Ishikawa (cell line): Measurements from ENCODE around the gene SYT7.
A peak's percentile ranks its signal among the peaks of the same experiment; 100 is the strongest.

Experiments
- CEBPB ChIP-seq: IDR thresholded peaks from 2 replicates; pipeline ENCODE4 v1.6.1; 2012
- CREB1 ChIP-seq: IDR thresholded peaks from 2 replicates; pipeline ENCODE4 v1.6.1; 2012; ENCODE audit warnings: low read depth
- EGR1 ChIP-seq: IDR thresholded peaks from 2 replicates; pipeline ENCODE4 v1.6.1; 2012
- EP300 ChIP-seq: IDR thresholded peaks from 2 replicates; pipeline ENCODE4 v1.6.1; 2012; ENCODE audit warnings: borderline replicate concordance
- FOXM1 ChIP-seq: IDR thresholded peaks from 2 replicates; pipeline ENCODE4 v1.6.1; 2012; ENCODE audit warnings: low read depth, borderline replicate concordance
- NFIC ChIP-seq: IDR thresholded peaks from 2 replicates; pipeline ENCODE4 v1.6.1; 2012
- RAD21 ChIP-seq: IDR thresholded peaks from 2 replicates; pipeline ENCODE4 v1.6.1; 2012; ENCODE audit warnings: low read depth
- TAF1 ChIP-seq: IDR thresholded peaks from 2 replicates; pipeline ENCODE4 v1.6.1; 2012; ENCODE audit warnings: low read depth, mild to moderate bottlenecking
- TCF12 ChIP-seq: IDR thresholded peaks from 2 replicates; pipeline ENCODE4 v1.6.1; 2012; ENCODE audit warnings: low read depth
- TEAD4 ChIP-seq: IDR thresholded peaks from 2 replicates; pipeline ENCODE4 v1.6.1; 2012
- YY1 ChIP-seq: IDR thresholded peaks from 2 replicates; pipeline ENCODE4 v1.6.1; 2012; ENCODE audit warnings: low read depth
- ZBTB7A ChIP-seq: IDR thresholded peaks from 2 replicates; pipeline ENCODE4 v1.6.1; 2012; ENCODE audit warnings: low read depth
- TF ChIP-seq, protein P1 (sequence below): IDR thresholded peaks from 2 replicates; pipeline ENCODE4 v1.6.1; 2012
- TF ChIP-seq, protein P2 (sequence below): IDR thresholded peaks from 2 replicates; pipeline ENCODE4 v1.6.1; 2012
- TF ChIP-seq, protein P3 (sequence below): IDR thresholded peaks from 2 replicates; pipeline ENCODE4 v1.6.1; 2012; ENCODE audit warnings: low read depth, mild to moderate bottlenecking

SYT7 gene

DNA sequence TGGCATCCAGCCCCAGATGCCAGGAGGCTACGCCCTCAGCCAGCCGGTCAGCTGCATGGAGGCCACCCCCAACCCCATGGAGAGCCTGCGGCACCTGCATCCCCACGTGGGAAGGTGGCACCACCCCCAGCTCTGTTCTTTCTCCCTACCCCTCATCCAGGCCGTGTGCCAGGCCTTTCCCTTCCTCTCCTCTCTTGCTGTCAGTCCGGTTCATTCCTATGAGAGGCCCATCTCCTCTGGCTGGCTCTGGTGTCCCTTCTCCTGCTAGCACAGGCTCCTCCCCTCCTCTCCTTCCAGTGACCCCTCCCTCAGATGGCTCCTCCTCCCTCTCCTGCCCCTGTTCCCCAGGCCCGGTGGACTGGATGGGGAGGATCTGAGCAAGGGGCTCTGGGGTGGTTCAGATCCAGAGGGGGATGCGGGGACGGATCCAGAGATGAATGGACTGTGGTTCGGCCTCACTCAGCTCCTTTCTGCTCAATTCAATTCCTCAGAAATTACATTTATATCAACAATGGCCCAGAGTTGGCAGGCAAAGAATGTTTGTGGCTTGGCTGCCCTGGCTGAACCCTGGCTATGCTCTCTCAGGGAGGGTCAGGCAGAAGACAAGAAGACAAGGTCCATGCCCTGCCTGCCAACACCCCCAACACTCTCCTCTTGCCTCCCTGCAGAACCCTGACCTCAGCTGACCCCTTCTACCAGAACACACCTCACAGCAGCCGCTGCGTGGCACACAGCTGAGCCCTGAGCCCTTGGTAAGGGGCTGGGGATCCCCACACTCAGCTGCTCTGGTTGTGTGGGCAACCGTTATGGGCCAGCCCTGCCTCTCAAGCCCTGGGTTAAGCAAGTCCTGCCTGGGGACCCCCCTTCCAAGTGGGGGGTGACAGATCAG is 90.8 kb downstream of the SYT7 start:
- TF ChIP-seq, protein P1, sequence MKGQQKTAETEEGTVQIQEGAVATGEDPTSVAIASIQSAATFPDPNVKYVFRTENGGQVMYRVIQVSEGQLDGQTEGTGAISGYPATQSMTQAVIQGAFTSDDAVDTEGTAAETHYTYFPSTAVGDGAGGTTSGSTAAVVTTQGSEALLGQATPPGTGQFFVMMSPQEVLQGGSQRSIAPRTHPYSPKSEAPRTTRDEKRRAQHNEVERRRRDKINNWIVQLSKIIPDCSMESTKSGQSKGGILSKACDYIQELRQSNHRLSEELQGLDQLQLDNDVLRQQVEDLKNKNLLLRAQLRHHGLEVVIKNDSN, result no peak
- TF ChIP-seq CREB1 (no peak), TEAD4 (no peak), CEBPB (no peak), ZBTB7A (no peak), TCF12 (no peak), FOXM1 (no peak), NFIC (no peak), RAD21 (no peak), YY1 (no peak), TAF1 (no peak)

DNA sequence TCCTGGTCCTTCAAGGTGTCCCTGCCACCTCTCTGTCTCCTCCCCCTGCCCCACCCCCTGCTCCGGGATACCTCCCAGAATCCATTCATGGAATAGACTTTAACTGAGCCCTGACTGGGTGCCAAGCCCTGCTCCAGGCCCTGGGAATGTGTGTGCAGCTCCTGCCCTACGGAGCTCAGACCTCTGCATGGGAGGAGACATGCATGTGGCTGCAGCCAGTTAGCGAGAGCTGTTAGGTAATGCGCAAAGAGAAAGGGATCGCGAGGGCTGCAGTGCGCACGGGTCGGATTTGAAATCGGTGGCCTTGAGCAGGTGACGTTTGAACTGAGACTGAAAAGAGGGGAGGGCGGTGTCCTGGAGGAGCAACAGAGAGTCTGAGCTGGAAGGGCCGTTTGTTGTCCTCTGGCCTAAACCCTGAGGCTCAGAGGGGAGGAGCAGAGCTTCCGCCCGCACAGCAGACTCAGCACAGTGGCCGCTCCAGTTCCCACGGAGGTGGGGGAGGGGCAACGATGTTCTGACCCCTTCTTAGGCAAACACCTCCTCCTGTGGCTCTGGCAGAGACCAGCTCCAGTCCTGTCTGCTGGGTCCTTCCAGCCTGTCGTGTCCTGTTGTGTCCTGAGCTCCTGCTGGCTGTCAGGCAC is 92.1 kb downstream of the SYT7 start:
- peak; percentile 33 for TF ChIP-seq NFIC
- no peak for TF ChIP-seq TCF12
- TF ChIP-seq CEBPB, result no peak
- TF ChIP-seq, protein P2, sequence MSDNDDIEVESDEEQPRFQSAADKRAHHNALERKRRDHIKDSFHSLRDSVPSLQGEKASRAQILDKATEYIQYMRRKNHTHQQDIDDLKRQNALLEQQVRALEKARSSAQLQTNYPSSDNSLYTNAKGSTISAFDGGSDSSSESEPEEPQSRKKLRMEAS, result peak; percentile 65; the same call in 1 of the 2 replicates

DNA sequence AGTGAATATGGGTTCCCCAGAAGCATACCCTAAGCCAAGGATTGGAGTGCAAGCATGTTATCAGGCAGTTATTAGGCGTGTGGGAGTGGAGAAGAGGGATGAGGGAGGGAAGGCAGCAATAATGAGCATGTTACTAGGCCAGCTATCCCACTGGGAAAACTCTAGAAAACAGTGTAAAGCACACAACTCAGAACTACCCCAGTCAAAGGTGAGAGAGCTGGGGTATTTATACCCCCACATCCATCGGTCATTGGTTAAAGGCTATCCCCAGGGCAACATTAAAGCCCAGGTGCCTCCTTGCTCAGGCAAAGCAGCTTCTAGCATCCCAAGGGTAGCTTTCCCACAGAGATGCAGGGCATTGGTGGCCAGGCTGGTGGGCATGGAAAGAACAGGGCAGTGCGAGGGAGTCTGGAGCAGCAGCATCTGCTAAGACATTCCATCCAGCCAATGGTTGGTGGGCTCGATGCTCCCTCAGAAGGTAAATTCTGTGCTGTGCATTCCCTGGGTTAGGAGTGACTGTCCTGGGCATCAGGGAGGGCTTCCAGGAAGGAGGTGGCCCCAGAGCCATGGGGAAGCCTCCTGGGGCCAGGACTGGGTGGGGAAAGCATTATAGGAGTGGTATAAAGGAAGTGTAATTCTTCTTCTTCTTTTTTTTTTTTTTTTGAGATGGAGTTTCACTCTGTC is 93.4 kb downstream of the SYT7 start:
- TF ChIP-seq FOXM1 (no peak), YY1 (no peak)

DNA sequence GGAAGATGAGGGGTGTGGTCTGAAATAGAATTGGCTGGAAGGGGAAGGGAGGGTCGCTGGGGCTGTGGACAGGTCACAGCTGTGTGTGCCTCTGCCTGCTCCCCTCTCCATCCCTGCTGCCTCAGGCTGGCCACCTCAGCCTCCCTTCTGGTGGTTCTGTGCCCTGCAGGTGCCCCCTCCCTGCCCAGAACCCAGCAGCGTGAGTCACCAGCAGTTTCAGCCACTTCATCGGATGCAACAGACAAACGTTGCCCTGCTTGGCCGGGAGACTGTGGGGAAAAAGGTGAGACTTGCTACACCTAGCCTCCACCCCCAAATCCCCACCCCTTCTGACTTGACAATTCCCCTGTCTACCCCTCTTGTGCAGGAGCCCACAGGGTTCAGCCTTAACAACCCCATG is 94.1 kb downstream of the SYT7 start:
- no peak for TF ChIP-seq EGR1

DNA sequence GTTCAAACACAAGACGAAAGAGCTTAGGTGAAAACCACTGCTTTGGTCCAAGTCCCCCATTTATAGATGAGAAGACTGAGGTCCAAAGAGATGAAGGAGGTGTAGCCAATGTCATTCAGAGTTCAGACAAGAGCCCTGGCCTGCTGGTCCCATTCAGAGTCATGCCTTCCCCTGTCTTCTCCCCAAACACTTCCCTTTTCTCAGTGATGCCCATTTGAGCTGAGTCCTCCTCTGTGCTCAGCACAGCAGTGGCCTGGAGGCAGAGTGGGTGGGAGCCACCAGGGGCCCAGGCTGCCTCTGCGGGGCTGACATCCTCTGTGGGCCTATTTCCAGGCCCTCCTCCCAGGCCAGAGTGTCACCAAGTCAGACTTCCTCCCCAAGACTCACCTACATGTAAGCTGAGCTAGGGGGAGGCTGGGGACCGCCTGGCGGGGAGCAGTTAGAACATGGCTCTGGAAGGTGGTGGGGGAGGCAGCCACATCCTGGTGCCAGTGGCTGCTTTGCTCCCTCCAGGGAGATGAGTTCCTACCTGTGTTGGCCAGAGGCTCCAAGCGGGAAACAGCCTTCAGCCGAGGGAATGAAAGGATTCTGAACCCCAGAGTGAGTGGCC is 94.8 kb downstream of the SYT7 start:
- no peak for TF ChIP-seq RAD21
- TF ChIP-seq, protein P2, result no peak
- TF ChIP-seq CREB1, result no peak

DNA sequence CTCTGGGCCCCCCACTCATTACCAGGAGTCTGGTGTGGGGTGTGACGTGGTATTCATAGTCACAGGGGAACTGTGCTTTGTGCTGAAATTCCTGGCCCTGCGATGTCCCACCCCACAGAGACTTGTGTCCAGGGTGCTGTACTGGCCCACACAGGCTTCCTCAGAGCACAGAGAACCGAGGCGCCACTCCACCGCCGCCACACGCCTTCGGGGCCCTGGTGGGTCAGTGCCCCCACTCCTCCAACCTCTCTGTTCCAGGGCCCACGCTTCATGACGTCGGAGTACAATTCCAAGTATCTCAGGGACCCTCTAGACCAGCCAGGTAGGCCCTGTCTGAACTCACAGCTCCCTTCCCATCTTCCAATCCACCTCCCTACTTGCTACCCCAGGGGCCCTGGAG is 95.8 kb downstream of the SYT7 start:
- TF ChIP-seq, protein P2, result no peak
- TF ChIP-seq, protein P1, result no peak
- TF ChIP-seq NFIC (no peak), YY1 (no peak), TCF12 (no peak), RAD21 (no peak), CREB1 (no peak)

DNA sequence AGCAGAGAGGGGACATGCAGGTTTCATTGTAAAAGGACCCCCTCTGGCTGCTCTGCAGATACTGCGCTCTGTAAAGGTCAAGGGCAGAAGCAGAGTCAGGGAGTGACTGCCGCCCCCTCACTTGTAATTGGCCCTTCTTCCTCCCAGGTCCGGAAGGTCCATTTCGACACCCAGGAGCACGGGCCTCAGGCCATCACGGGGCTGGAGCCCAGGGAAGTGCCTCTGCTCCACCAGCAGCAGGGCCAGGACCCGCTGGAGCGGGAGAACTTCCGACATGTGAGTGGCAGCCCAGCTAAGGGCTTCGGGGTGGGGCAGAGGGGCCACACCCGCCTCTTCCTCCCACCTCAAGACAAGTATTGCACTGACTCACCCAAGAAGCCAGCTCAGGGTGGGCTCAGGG is 96.3 kb downstream of the SYT7 start:
- TF ChIP-seq, protein P3, sequence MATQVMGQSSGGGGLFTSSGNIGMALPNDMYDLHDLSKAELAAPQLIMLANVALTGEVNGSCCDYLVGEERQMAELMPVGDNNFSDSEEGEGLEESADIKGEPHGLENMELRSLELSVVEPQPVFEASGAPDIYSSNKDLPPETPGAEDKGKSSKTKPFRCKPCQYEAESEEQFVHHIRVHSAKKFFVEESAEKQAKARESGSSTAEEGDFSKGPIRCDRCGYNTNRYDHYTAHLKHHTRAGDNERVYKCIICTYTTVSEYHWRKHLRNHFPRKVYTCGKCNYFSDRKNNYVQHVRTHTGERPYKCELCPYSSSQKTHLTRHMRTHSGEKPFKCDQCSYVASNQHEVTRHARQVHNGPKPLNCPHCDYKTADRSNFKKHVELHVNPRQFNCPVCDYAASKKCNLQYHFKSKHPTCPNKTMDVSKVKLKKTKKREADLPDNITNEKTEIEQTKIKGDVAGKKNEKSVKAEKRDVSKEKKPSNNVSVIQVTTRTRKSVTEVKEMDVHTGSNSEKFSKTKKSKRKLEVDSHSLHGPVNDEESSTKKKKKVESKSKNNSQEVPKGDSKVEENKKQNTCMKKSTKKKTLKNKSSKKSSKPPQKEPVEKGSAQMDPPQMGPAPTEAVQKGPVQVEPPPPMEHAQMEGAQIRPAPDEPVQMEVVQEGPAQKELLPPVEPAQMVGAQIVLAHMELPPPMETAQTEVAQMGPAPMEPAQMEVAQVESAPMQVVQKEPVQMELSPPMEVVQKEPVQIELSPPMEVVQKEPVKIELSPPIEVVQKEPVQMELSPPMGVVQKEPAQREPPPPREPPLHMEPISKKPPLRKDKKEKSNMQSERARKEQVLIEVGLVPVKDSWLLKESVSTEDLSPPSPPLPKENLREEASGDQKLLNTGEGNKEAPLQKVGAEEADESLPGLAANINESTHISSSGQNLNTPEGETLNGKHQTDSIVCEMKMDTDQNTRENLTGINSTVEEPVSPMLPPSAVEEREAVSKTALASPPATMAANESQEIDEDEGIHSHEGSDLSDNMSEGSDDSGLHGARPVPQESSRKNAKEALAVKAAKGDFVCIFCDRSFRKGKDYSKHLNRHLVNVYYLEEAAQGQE, result no peak
- TF ChIP-seq CREB1 (no peak), TEAD4 (no peak), NFIC (no peak), YY1 (no peak), FOXM1 (no peak), RAD21 (no peak), CEBPB (no peak), TCF12 (no peak), EGR1 (no peak), ZBTB7A (no peak), TAF1 (no peak), EP300 (no peak)
- TF ChIP-seq, protein P2, result no peak
- TF ChIP-seq, protein P1, result no peak
